Measurements from ENCODE around the gene ACVR1. TPM values are rescaled to one million over a fixed set of nuclear protein-coding genes. Genes with fewer than 3 reads are reported as not detected.

Gene ACVR1
- total RNA-seq, 4 donors from 2014 or later, result 17.9 to 41.4 (median 29.9) TPM

- H3K27me3 ChIP-seq, result no peaks in the 10 kb centered on the region
- no peak for TF ChIP-seq CTCF (IDR thresholded peaks at IDR 0.05)
- no peak for TF ChIP-seq EP300 (IDR thresholded peaks at IDR 0.05)
- no peak for TF ChIP-seq POLR2AphosphoS5 (IDR thresholded peaks at IDR 0.05)
- TF ChIP-seq POLR2A (IDR thresholded peaks at IDR 0.05), result no peak
- ATAC-seq, result no peak
- peaks cover 7 to 56% (median 9%) of the 10 kb centered on the region in 3 donors for H3K4me1 ChIP-seq
- peak overlapping the region; percentile 86 to 95 for H3K4me3 ChIP-seq
- H3K36me3 ChIP-seq, result no peaks in the 10 kb centered on the region
- WGBS, 2 donors (ENCODE audit: low coverage in 1 of 2), result 35 to 45% methylated on average over 3 to 4 of the region's 4 CpGs
- no peaks in the 10 kb centered on the region for H3K9me3 ChIP-seq
- H3K27ac ChIP-seq, result peak overlapping the region; percentile 96 to 98 (median 98)
Measured at GRCh38 chr2:157874348-157874747, 1.8 kb downstream of the ACVR1 start.

- H3K27me3 ChIP-seq, result no peaks in the 10 kb centered on the region
- no peaks in the 10 kb centered on the region for H3K36me3 ChIP-seq
- no peak for TF ChIP-seq EP300 (IDR thresholded peaks at IDR 0.05)
- no peak for TF ChIP-seq POLR2A (IDR thresholded peaks at IDR 0.05)
- TF ChIP-seq POLR2AphosphoS5 (IDR thresholded peaks at IDR 0.05), result no peak
- no peak for TF ChIP-seq CTCF (IDR thresholded peaks at IDR 0.05)
- H3K4me3 ChIP-seq, result no peak overlapping the region
- H3K9me3 ChIP-seq, result no peaks in the 10 kb centered on the region
- ATAC-seq, result no peak
- peaks cover 7 to 63% (median 9%) of the 10 kb centered on the region in 3 donors for H3K4me1 ChIP-seq
- peak overlapping the region in 1 of 4 donors; percentile 98 for H3K27ac ChIP-seq
- 93 to 95% methylated on average over 2 of the region's 2 CpGs for WGBS, 2 donors (ENCODE audit: low coverage in 1 of 2)
Measured at GRCh38 chr2:157872791-157873190, 3.3 kb downstream of the ACVR1 start.

- no peaks in the 10 kb centered on the region for H3K9me3 ChIP-seq
- no peak overlapping the region for H3K4me3 ChIP-seq
- ATAC-seq, result no peak
- TF ChIP-seq POLR2A (IDR thresholded peaks at IDR 0.05) (no peak), CTCF (IDR thresholded peaks at IDR 0.05) (no peak), EP300 (IDR thresholded peaks at IDR 0.05) (no peak), POLR2AphosphoS5 (IDR thresholded peaks at IDR 0.05) (no peak)
- no peaks in the 10 kb centered on the region for H3K36me3 ChIP-seq
- H3K4me1 ChIP-seq, result peaks cover 13 to 64% (median 13%) of the 10 kb centered on the region in 3 donors
- WGBS, 2 donors (ENCODE audit: low coverage in 1 of 2), result 69 to 74% methylated on average over 2 to 3 of the region's 3 CpGs
- no peak overlapping the region for H3K27ac ChIP-seq
- no peaks in the 10 kb centered on the region for H3K27me3 ChIP-seq
Measured at GRCh38 chr2:157871415-157871814, 4.7 kb downstream of the ACVR1 start.

GRCh38 chr2:157868993-157869392, 7.1 kb downstream of the ACVR1 start:
- H3K36me3 ChIP-seq, result no peaks in the 10 kb centered on the region

GRCh38 chr2:157867703-157868102, 8.4 kb downstream of the ACVR1 start:
- peaks cover 8 to 60% (median 11%) of the 10 kb centered on the region in 3 donors for H3K4me1 ChIP-seq
- no peak overlapping the region for H3K27ac ChIP-seq
- no peaks in the 10 kb centered on the region for H3K27me3 ChIP-seq
- ATAC-seq, result no peak
- TF ChIP-seq POLR2AphosphoS5 (IDR thresholded peaks at IDR 0.05) (no peak), CTCF (IDR thresholded peaks at IDR 0.05) (no peak), POLR2A (IDR thresholded peaks at IDR 0.05) (no peak), EP300 (IDR thresholded peaks at IDR 0.05) (no peak)
- no peaks in the 10 kb centered on the region for H3K36me3 ChIP-seq
- no peaks in the 10 kb centered on the region for H3K9me3 ChIP-seq
- H3K4me3 ChIP-seq, result no peak overlapping the region

More at GRCh38 chr2:157868993-157869392, 7.1 kb downstream of the ACVR1 start:
- TF ChIP-seq POLR2AphosphoS5 (IDR thresholded peaks at IDR 0.05), result no peak
- Histone ChIP-seq H3K4me3 (no peak overlapping the region), H3K4me1 (peaks cover 13 to 70% (median 14%) of the 10 kb centered on the region in 3 donors), H3K27me3 (no peaks in the 10 kb centered on the region), H3K9me3 (no peaks in the 10 kb centered on the region), H3K27ac (no peak overlapping the region)
- no peak for ATAC-seq
- 25 to 35% methylated on average over 2 of the region's 2 CpGs for WGBS, 2 donors (ENCODE audit: low coverage in 1 of 2)
